HG02885 (cell line): ENCODE measurements around the gene PREPL.
"Not testable (repeated sequence)": the region's sequence is repeated elsewhere in the genome, so short reads cannot be mapped to it uniquely, and the experiment has no call there.

ENCODE experiments used
- ATAC-seq: cut with Tn5 transposase; IDR thresholded peaks from one replicate; pipeline ENCODE4 v1.9.1; 2021; ENCODE audit warnings: mild to moderate bottlenecking; ENCODE audit not compliant: unreplicated experiment, poor library complexity

Gene PREPL

DNA sequence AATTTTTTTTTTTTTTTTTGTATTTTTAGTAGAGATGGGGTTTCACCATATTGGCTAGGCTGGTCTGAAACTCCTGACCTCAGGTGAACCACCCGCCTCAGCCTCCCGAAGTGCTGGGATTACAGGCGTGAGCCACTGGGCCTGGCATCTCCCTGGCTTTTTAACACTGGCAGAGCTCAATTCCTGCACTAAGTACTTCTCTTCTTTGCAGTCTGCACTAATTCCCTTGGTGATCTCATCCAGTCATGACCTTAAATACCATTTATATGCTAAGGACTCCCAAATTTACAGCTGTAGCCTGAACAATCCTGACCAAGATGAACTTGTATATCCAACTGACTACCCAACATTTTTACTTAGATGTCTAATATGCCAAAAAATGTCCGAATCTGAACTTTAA, 10.2 kb downstream of the PREPL start:
- no peak for ATAC-seq

DNA sequence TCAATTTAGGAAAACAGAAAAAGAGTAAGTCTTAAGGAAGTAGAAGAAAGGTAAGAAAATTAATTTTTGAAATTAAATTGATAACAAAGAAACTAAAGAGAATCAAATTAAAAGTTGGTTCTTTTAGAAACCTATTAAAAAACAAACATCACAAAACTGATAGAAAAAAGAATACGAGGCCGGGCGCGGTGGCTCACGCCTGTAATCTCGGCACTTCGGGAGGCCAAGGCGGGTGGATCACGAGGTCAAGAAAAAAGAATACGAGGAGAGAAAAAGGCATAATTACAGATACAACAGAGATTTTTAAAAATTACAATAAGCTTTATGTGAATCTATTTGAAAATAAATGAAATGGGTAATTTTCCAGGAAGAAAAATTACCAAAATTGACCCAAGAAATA, 11.8 kb downstream of the PREPL start:
- no peak for ATAC-seq

DNA sequence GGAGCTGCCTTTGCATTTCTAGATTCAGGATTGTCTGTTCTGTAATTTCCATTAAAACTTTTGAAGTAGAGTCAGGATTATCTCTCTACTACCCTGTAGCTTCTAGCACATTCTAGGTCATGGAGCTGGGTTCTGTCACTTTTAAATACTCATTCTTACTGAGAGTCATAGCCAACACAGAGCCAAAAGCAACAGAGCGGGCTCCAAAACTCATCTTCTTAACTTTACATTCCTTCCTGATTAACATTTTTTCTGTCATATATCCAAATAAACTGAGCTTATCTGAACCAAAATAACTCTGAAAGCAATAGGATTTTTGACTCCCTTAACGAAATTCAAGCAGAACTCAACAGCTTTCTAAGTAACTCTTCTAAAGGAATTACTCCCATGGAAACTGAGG, 12.9 kb downstream of the PREPL start:
- no peak for ATAC-seq

DNA sequence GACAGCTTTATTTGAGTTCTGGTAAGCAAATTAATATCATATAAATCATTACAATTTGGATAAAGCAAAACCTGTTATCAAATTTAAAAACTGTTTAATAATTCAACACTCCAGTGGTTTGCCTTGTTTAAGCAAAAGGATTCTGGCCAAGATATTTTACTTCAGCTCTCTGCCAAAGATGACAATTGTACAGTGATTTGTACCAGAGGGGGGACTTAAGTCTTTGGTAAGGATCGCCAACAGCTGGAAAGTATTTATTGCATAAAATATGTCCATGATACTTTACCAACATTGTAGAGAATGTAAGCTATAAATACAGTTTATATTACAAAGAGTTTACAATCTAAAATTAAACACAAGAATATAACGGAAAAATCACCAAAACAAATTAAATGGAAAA, 13.8 kb downstream of the PREPL start:
- no peak for ATAC-seq

DNA sequence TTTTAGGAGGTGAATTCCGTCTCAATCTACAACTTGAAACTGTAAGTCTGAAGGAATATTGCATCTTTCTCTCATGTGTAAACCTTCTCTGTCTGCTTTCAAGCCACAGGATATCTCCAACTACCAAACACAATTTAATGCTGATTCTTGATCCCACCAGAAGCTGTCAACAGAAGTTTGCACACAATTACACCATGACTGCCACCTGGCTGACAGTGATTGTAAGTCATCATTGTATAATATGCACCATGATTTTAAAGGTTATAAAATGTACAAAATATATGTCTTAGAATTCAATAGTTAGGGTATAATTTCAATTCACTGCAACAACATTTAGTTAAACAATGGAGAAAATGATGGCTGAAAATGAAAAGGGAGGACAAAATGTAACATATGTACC, 18.4 kb downstream of the PREPL start:
- no peak for ATAC-seq

DNA sequence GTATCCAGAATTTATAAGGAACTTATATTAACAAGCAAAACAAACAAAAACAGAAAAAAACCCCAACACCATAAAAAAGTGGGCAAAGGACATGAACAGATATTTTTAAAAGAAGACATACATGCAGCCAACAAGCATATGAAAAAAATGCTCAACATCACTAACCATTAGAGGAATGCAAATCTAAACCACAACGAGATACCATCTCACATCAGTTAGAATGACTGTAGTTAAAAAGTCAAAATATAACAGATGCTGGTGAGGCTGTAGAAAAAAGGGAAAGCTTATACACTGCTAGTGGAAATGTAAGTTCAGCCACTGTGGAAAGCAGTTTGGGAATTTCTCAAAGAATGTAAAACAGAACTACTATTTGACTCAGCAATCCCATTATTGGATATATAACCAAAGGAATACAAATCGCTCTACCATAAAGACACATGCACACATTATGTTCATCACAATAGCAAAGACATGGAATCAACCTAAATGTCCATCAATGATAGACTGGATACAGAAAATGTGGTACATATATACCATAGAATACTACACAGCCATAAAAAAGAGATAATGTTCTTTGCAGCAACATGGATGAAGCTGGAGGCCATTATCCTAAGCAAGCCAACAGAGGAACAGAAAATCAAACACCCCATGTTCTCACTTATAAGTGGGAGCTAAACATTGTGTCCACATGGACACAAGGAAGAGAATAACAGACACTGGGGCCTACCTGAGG, 25.3 kb downstream of the PREPL start:
- no peak for ATAC-seq

DNA sequence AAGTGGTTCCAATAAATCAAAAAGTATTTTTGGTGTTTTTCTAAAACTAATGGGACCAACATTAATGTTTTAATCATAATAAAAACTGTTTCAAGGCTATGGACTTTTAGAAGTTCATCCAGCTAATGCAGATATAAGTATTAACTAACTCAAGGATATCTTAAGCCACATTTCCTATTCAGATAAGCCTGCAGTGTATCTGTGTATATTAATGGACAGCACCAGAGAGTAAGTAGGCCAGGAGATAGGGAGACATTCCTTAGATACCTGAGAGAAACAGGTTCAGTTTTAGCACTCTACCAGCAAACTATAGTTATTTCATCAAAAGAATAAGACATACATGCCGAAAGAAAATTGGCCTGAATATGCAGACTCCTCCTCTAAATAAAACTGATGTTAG, 27.3 kb downstream of the PREPL start:
- no peak for ATAC-seq

DNA sequence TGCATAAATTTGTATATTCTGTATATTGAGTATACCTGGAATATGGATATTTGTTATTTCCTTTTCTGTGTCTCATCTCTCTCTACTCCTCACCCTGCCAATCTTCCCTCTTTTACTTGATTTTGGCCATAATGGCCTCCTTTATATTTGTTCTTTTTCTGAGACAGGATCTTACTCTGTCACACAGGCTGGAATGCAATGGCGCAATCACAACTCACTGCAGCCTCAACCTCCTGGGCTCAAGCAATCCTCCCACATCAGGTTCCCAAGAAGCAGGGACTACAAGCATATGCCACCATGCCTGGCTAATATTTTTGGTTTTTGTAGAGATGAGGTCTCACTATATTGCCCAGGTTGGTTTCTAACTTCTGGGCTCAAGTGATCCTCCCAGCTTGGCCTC, 30.5 kb downstream of the PREPL start:
- no peak for ATAC-seq

DNA sequence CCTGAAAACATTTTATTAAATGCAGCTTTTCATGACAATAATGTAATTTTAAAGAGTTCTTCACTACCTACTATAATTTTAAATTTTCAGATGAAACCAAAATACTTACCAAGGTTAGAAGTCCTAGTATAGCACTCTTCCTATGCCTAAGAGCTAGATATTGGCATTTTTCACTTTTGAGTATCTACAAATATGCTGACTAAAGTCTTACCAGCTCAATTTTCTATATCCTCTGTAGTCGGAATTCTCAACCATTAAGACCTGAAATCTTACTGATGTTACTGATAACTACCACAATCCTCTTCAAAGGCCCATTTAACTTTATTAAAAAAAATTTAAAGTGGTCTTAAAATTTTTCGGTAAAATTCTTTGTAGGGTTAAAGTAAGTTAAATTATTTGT, 32.0 kb downstream of the PREPL start:
- ATAC-seq, result no peak

DNA sequence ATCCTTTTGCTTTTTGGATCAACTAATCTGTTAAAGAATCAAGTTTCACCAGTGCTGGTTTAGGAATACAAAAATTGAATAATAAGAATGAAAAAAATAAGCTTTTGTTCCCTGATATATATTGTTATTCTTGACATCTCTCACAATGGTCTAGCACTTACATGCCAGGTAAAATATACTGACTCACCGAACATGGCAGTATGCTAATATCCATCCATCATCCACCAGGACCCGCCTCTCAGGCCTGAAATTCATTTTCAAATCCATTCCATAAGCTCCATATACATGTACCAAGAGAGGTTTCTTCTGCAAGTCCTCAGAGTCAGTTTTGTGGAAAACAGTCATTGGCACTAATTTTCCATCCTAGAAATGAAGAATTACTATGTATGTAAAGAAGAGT, 32.5 kb downstream of the PREPL start:
- ATAC-seq, result no peak

DNA sequence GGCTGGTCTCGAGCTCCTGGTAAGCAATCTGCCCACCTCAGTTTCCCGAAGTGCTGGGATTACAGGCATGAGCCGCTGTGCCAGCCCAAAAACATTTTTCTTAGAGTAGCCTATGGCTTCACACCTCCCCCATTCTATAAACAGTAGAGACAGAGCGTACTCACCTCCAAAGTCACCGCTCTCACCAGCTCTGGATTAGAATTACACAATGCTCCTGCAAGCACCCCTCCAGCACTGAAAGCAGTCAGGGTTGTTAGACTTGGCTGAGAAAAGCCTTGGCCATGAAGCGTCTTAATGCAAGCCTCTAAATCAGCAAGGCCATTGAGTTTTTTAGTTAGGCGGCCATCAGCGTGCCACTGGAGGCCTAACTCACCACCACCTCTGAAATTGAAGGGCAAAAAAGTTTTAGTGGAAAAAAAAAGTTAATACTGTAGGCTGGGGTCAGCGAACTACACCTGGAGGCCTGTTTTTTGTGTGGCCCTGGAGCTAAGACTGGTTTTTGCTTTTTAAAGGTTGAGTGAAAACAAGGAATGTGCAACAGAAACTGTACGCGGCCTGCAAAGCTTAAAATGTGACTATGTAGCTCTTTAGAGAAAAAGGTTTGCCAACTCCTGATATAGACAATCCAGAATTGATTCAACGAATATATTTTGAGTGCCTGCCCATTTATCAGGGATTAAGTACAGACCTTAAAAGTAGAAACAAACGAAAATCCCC, 34.6 kb downstream of the PREPL start:
- no peak for ATAC-seq

DNA sequence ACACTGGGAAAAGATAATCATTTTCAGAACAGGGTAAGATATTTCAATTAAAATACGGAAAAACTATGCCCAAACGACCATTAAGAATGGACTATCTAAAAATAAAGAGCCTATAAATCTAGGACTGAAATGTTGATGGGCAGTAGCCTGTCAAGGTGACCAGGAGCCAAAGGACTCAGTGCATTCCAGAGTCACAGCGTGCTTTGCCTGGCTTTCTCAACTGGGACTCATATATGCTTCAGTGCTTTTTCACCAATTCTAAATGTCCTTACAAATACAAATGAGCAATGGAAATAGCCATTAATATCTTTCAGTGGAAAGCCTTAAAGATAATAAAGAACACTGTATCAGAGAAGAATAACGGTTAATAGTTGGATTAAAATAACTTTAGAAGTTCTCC, 35.4 kb downstream of the PREPL start:
- no peak for ATAC-seq

DNA sequence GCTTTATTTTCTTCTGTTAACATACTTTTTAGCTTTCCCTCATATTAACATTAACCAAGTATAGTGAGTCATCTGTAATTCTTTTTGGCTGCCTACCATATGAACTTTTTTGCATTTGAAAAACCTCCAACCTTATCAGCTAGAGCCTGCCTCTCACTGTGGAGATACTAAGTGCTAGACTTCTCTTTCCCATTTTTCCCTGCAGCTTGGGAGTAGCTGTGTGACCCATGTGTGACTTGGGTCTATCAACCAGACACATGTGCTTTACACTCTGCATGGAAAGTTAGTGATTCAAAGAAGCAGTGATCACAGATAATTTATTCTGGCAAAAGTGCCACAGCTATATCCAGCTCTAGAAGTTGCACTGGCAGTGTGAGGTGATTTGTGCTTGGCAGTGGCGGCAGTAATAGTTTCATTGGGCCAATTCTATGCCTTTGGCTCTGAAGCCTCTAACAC, 36.3 kb downstream of the PREPL start:
- no peak for ATAC-seq

DNA sequence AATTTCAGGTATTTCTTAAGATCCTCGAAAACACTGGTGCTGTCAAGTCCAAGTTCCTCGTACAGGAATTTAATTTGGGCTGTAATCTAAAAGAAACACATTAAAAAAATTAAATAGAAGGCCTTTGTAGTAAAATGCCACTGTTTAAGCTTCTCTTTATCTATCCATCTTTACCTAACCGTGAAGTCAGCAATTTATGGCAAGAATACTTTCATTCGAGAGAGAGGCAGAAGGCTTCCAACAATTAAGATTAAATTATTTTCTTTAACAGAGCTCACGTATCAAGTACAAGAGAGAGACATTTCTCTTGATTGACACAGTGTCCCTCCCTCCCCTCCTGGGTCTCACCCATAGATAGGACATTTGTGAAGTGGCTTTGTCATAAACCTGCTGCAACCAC, 39.9 kb downstream of the PREPL start:
- ATAC-seq, result no peak

DNA sequence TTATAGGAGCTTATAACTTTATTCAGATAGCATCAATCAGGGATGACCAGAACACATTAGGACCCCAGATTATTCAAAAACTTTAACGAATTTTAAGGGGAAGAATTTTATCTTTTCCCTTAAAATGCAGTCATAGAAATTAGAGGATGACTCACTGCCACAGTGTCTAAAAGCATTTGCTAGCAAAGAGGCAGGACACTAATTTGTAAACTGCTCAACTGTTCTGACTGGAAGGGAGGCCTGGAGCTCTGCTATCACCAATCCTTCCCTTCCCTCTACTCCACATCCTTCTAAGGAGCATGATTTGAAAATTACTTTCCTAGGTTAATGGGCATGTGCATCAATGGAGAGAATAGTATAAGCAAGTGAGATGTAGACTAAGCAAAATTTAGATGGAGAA, 40.5 kb downstream of the PREPL start:
- ATAC-seq, result no peak

DNA sequence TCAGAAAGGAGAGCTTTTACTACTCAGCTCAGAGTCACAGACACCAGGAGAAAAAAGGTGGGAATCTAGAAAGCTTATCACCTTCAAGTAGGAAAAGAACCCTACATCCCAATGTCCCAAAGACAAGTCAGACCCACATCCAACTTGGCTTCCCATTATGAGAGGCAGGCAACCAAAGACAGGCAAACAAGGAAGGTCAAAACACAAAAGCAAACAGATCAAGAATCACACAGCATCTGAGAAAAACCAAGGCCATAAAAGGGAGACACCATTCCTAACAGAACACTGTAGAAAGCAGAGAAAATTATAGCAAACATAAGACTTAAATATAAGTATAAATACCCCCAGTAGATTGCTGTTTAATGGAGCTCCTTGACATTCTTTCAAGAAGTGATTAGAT, 45.3 kb downstream of the PREPL start:
- no peak for ATAC-seq

DNA sequence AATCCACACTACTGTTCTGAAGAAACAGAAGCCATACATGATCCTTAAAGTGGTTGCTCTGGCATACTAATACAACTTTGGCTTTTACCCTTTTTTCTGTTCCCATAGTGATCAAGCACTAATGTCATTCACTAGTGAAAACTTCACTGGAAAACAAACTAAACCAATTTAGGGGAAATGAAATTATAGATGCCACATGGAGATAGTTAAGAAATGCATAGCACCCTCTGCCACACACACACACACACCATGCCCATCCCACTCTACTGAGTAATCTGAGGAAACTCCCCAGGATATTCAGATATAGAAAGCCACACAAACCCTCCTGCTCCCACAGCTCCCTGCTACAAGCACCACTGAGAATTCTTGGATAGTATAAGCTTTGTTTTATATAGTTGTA, 46.9 kb downstream of the PREPL start:
- ATAC-seq, result no peak

DNA sequence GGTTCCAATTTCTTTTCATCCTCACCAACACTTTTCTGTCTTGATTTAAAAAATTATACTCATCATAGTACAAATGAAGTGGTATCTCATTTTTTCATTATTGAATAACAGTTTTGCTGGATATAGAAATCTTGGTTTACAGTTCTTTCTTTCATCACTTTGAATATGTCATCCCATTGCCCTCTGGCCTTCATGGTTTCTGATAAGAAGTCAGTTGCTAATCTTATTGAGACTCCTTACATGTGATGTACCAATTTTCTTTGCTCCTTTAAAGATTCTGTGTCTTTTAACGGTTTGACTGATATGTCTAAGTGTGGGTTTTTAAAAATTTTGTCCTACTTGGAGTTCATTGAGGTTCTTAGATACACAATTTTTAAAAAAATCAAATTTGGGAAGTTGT, 51.0 kb downstream of the PREPL start:
- no peak for ATAC-seq

DNA sequence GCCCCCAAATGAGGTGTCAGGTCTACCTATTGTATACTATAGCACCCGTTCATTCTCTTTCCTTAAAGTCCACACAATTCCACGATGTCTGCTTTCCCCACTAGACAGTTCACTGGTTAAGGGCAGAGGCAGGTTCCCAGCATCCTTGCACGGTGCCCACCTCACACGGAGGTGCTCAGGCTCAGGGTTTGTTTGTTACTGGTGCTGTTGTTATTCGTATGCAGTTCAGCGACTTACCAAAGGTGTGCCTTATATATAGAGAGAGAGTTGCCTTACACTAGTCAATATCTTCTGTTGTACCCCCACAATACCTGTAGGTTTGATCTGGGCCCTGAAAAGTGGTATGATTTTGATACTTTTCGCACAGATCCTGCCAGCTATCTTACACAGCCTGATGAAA, 55.4 kb downstream of the PREPL start:
- no peak for ATAC-seq

DNA sequence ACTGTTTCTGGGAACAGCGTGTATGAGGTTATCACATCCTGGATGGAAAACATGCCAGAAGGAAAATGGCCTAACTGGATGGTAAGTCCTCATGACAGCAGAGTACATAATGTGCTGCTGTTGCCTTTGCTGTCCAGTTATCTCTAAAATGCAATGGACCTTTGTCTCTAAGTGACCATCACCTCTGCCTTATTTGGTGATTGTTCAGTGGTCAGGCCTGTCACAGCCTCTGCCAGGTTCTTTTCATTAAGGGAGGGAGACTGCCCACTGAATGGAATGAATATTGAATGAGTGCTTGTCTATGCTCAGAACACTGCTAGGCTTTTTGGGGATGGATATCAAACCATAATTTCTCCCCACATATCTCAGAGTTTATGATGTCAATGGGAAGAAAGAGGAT, 57.0 kb downstream of the PREPL start:
- ATAC-seq, result no peak

DNA sequence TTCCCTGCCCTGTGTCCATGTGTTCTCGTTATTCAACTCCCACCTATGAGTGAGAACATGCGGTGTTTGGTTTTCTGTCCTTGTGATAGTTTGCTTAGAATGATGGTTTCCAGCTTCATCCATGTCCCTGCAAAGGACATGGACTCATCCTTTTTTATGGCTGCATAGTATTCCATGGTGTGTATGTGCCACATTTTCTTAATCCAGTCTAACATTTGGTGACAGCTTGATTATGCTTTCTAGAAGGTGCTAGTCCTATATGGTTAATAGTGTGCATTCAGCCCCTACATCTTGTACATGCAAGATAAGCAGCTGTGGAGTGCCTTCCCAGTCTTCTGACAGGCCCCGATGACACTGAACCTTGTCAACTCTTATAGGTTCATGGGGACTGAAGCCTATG, 57.5 kb downstream of the PREPL start:
- not testable (repeated sequence) for ATAC-seq

DNA sequence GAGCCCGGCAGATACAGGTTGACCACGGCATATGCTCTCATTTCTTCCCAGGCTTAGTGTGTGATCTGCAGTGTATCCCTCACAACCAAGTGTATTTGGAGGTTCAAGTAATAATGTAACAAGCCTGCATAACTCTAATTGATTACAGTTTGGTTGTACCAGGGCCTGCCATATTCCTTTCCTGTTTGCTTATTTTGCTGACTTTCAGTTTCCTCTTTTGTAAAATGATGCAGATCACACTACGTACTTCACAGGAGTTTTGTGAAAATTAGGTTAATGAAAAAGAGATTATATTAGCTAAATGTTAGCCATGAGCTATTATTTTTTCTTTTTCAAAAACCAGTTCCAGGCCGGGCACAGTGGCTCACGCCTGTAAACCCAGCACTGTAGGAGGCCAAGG, 60.2 kb downstream of the PREPL start:
- ATAC-seq, result no peak
